ENCODE measurements around the gene BTBD16.

Gene BTBD16

GRCh38 chr10:122225330-122225729 lies 45.8 kb upstream of the BTBD16 start:
- H3K27ac ChIP-seq (ENCODE audit: low read length) = no peak overlapping the region
- H3K4me1 ChIP-seq (ENCODE audit: low read length) = no peaks in the 10 kb centered on the region
- H3K9me3 ChIP-seq (ENCODE audit: insufficient read depth, low read length) = no peaks in the 10 kb centered on the region
- H3K27me3 ChIP-seq (ENCODE audit: low read depth, low read length) = no peaks in the 10 kb centered on the region
- no peak overlapping the region for H3K4me2 ChIP-seq (ENCODE audit: low read length)
- H3K4me3 ChIP-seq (ENCODE audit: low read length) = no peak overlapping the region
- no peaks in the 10 kb centered on the region for H3K36me3 ChIP-seq (replicated peaks; ENCODE audit: low read depth, low read length)
- TF ChIP-seq CTCF (IDR thresholded peaks at IDR 0.05; ENCODE audit: low read depth, low read length) (no peak), EZH2phosphoT487 (IDR thresholded peaks at IDR 0.05; ENCODE audit: low read depth) (no peak)
- no peak overlapping the region for H3K9ac ChIP-seq (ENCODE audit: low read length)
- H4K20me1 ChIP-seq (ENCODE audit: insufficient read depth, low read length) = no peaks in the 10 kb centered on the region
- no peak overlapping the region for H2AFZ ChIP-seq (ENCODE audit: low read depth, low read length)
- H3K79me2 ChIP-seq (ENCODE audit: low read length) = no peaks in the 10 kb centered on the region

- TF ChIP-seq EZH2phosphoT487 (IDR thresholded peaks at IDR 0.05; ENCODE audit: low read depth) (no peak), CTCF (IDR thresholded peaks at IDR 0.05; ENCODE audit: low read depth, low read length) (no peak)
- Histone ChIP-seq H3K79me2 (ENCODE audit: low read length) (no peaks in the 10 kb centered on the region), H3K36me3 (replicated peaks; ENCODE audit: low read depth, low read length) (no peaks in the 10 kb centered on the region), H3K27me3 (ENCODE audit: low read depth, low read length) (no peaks in the 10 kb centered on the region), H3K27ac (ENCODE audit: low read length) (no peak overlapping the region), H4K20me1 (ENCODE audit: insufficient read depth, low read length) (no peaks in the 10 kb centered on the region), H3K4me2 (ENCODE audit: low read length) (no peak overlapping the region), H3K9ac (ENCODE audit: low read length) (no peak overlapping the region), H3K4me1 (ENCODE audit: low read length) (no peaks in the 10 kb centered on the region), H2AFZ (ENCODE audit: low read depth, low read length) (no peak overlapping the region), H3K9me3 (ENCODE audit: insufficient read depth, low read length) (no peaks in the 10 kb centered on the region), H3K4me3 (ENCODE audit: low read length) (no peak overlapping the region)
Observed at GRCh38 chr10:122227754-122228153, 43.3 kb upstream of the BTBD16 start.

GRCh38 chr10:122229666-122230065 lies 41.4 kb upstream of the BTBD16 start:
- H3K9ac ChIP-seq (ENCODE audit: low read length) = no peak overlapping the region
- no peak overlapping the region for H3K27ac ChIP-seq (ENCODE audit: low read length)
- TF ChIP-seq EZH2phosphoT487 (IDR thresholded peaks at IDR 0.05; ENCODE audit: low read depth) = no peak
- TF ChIP-seq CTCF (IDR thresholded peaks at IDR 0.05; ENCODE audit: low read depth, low read length) = no peak
- no peaks in the 10 kb centered on the region for H3K27me3 ChIP-seq (ENCODE audit: low read depth, low read length)
- no peaks in the 10 kb centered on the region for H3K36me3 ChIP-seq (replicated peaks; ENCODE audit: low read depth, low read length)
- no peaks in the 10 kb centered on the region for H3K79me2 ChIP-seq (ENCODE audit: low read length)
- no peaks in the 10 kb centered on the region for H3K4me1 ChIP-seq (ENCODE audit: low read length)
- no peak overlapping the region for H2AFZ ChIP-seq (ENCODE audit: low read depth, low read length)
- no peak overlapping the region for H3K4me3 ChIP-seq (ENCODE audit: low read length)
- H3K4me2 ChIP-seq (ENCODE audit: low read length) = no peak overlapping the region
- H4K20me1 ChIP-seq (ENCODE audit: insufficient read depth, low read length) = no peaks in the 10 kb centered on the region
- no peaks in the 10 kb centered on the region for H3K9me3 ChIP-seq (ENCODE audit: insufficient read depth, low read length)

DNA sequence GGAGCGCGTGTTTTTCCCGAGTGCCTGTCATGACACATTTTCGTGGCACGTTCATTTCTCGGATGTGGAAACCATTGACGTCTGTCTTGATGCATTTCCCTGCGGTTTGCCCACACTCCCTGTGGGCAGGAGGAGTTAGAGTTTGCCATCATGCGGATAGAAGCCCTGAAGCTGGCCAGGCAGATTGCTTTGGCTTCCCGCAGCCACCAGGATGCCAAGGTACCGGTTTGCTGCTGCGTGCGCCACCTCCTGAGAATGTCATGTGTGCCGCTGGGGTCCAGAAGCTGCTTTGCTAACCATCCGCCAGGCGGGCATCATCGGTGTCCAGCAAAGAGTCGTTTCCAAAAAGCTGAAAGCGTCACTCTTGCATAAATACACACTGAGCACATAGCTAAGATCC lies 40.9 kb upstream of the BTBD16 start:
- Histone ChIP-seq H3K9me3 (ENCODE audit: insufficient read depth, low read length) (no peaks in the 10 kb centered on the region), H2AFZ (ENCODE audit: low read depth, low read length) (no peak overlapping the region), H3K79me2 (ENCODE audit: low read length) (no peaks in the 10 kb centered on the region), H3K36me3 (replicated peaks; ENCODE audit: low read depth, low read length) (no peaks in the 10 kb centered on the region), H3K9ac (ENCODE audit: low read length) (no peak overlapping the region), H3K27ac (ENCODE audit: low read length) (no peak overlapping the region), H4K20me1 (ENCODE audit: insufficient read depth, low read length) (no peaks in the 10 kb centered on the region), H3K27me3 (ENCODE audit: low read depth, low read length) (no peaks in the 10 kb centered on the region), H3K4me3 (ENCODE audit: low read length) (no peak overlapping the region), H3K4me1 (ENCODE audit: low read length) (no peaks in the 10 kb centered on the region), H3K4me2 (ENCODE audit: low read length) (no peak overlapping the region)
- TF ChIP-seq CTCF (IDR thresholded peaks at IDR 0.05; ENCODE audit: low read depth, low read length) (no peak), EZH2phosphoT487 (IDR thresholded peaks at IDR 0.05; ENCODE audit: low read depth) (no peak)

Data from OCI-LY3 (cell line).